ENCODE measurements around the gene ZNF57.
A peak's percentile ranks its signal among the peaks of the same experiment; 100 is the strongest.

- TF ChIP-seq CTCF (IDR thresholded peaks at IDR 0.05): peak; percentile 74 to 98 (median 88)
- no peak for TF ChIP-seq POLR2A (IDR thresholded peaks at IDR 0.05)
These were observed 61.4 kb downstream of the ZNF57 start for GRCh38 chr19:2962018-2962670.

All from uterus (tissue), 2 donors.